HCT116 (cell line): ENCODE data around the gene TNNC2. TPM values are rescaled to one million over a fixed set of nuclear protein-coding genes. Genes with fewer than 3 reads are reported as not detected.
A peak's percentile ranks its signal among the peaks of the same experiment; 100 is the strongest.

Experiments
- ATAC-seq: fragments of 200-7000 bp; cut with Tn5 transposase; 2 replicates; pipeline ENCODE4 v1.9.1; 2020; ENCODE audit warnings: mild to moderate bottlenecking, moderate library complexity
- BruUV-seq: library from RNA; stranded (reverse); fragments of 400-500 nt; replicated peaks from 2 replicates; lab custom pipeline; 2021; lab: Mats Ljungman, UMichigan
- CTCF ChIA-PET: fragments of 300-600 bp; sonication (Branson Sonifier 250); formaldehyde crosslinking; loops from one replicate; lab custom pipeline; 2021; ENCODE audit warnings: antibody characterized with exemption; lab: Charles Lee
- POLR2A ChIA-PET: fragments of 300-600, 350-600 bp; sonication (Branson Sonifier 250); formaldehyde crosslinking; loops from one replicate; lab custom pipeline; 2021; ENCODE audit warnings: antibody characterized with exemption; lab: Charles Lee
- RAD21 ChIA-PET, 2 experiments: fragments of 300-600 bp; sonication (Branson Sonifier 250); formaldehyde crosslinking; loops; one replicate each; lab custom pipeline; 2023; ENCODE audit warnings: low total read pairs in 2 of 2; ENCODE audit not compliant: uncharacterized antibody in 2 of 2, unreplicated experiment in 2 of 2, low non-redundant PET in 1 of 2; lab: Charles Lee
- DNase-seq: peaks from one replicate; pipeline ENCODE4 v3.0.0-alpha.2; 2010; ENCODE audit warnings: low read depth, low spot score
- H2AFZ ChIP-seq: fragments of 200-600 bp; shearing (Covaris generic), sonication (generic); 2 replicates; pipeline ENCODE4 v1.6.1; 2017; ENCODE audit warnings: low read depth, mixed run types, mixed read lengths, antibody characterized with exemption, low read length; ENCODE audit not compliant: poor library complexity, severe bottlenecking
- H3K27ac ChIP-seq: 2 replicates; pipeline ENCODE4 v1.5.1; 2012; ENCODE audit warnings: low read depth, low read length
- H3K27me3 ChIP-seq: fragments of 200-600 bp; sonication (generic); 2 replicates; pipeline ENCODE4 v1.6.1; 2016; ENCODE audit warnings: mixed run types, low read length, mixed read lengths; ENCODE audit not compliant: insufficient read depth
- H3K36me3 ChIP-seq, 2 experiments: fragments of 200-500 bp in 1 of 2; fragments of 200-600 bp in 1 of 2; sonication (Bioruptor generic) in 1 of 2; sonication (generic) in 1 of 2; 2 replicates each; pipeline versions ENCODE4 v1.5.1 to v1.6.1; 2014 to 2016; ENCODE audit warnings: low read length in 2 of 2, inconsistent platforms in 1 of 2, mixed read lengths in 1 of 2, mixed run types in 1 of 2; ENCODE audit not compliant: insufficient read depth in 2 of 2, control insufficient read depth in 1 of 2
- H3K4me1 ChIP-seq, 2 experiments: fragments of 200-600 bp in 1 of 2; sonication (generic) in 1 of 2; 2 replicates each; pipeline versions ENCODE4 v1.5.1 to v1.6.1; 2012 to 2017; ENCODE audit warnings: low read length in 2 of 2, inconsistent platforms in 1 of 2, mild to moderate bottlenecking in 1 of 2, mixed read lengths in 1 of 2, mixed run types in 1 of 2, moderate library complexity in 1 of 2; ENCODE audit not compliant: insufficient read depth in 2 of 2, control insufficient read depth in 1 of 2
- H3K4me2 ChIP-seq: fragments of 200-600 bp; sonication (generic); 2 replicates; pipeline ENCODE4 v1.6.1; 2017; ENCODE audit warnings: mixed run types, low read length, mixed read lengths
- H3K4me3 ChIP-seq, 2 experiments: fragments of 200-600 bp in 1 of 2; sonication (generic) in 1 of 2; replicated peaks in 1 of 2; 2 replicates each; pipeline ENCODE4 v1.5.1; 2011 to 2016; ENCODE audit warnings: low read length in 2 of 2, control low read depth in 1 of 2, low read depth in 1 of 2, mild to moderate bottlenecking in 1 of 2, mixed read lengths in 1 of 2, mixed run types in 1 of 2
- H3K79me2 ChIP-seq: fragments of 200-600 bp; sonication (generic); 2 replicates; pipeline ENCODE4 v1.6.1; 2017; ENCODE audit warnings: mild to moderate bottlenecking, mixed run types, low read length, moderate library complexity, mixed read lengths; ENCODE audit not compliant: insufficient read depth
- H3K9ac ChIP-seq: fragments of 200-600 bp; sonication (generic); 2 replicates; pipeline ENCODE4 v1.6.1; 2016; ENCODE audit warnings: low read length, mixed read lengths
- H3K9me2 ChIP-seq: fragments of 200-600 bp; sonication (generic), shearing (Covaris generic); 2 replicates; pipeline ENCODE4 v1.6.1; 2017; ENCODE audit warnings: mixed run types, mild to moderate bottlenecking, moderate library complexity; ENCODE audit not compliant: insufficient read depth
- H3K9me3 ChIP-seq, 2 experiments: fragments of 200-500 bp in 1 of 2; fragments of 200-600 bp in 1 of 2; sonication (Bioruptor generic) in 1 of 2; sonication (generic) in 1 of 2; 2 replicates each; pipeline ENCODE4 v1.6.1; 2014 to 2017; ENCODE audit warnings: low read length in 2 of 2, mixed read lengths in 2 of 2, inconsistent platforms in 1 of 2, low read depth in 1 of 2, mild to moderate bottlenecking in 1 of 2, mixed run types in 1 of 2, moderate library complexity in 1 of 2; ENCODE audit not compliant: control insufficient read depth in 1 of 2, insufficient read depth in 1 of 2
- H4K20me1 ChIP-seq: fragments of 200-600 bp; sonication (generic), shearing (Covaris generic); 2 replicates; pipeline ENCODE4 v1.6.1; 2017; ENCODE audit warnings: mixed run types, mild to moderate bottlenecking, moderate library complexity; ENCODE audit not compliant: insufficient read depth
- ATF3 ChIP-seq: IDR thresholded peaks from 2 replicates; pipeline ENCODE4 v1.6.1; 2012
- CBX3 ChIP-seq: IDR thresholded peaks from 2 replicates; pipeline ENCODE4 v1.6.1; 2012; ENCODE audit warnings: low read depth
- CEBPB ChIP-seq: IDR thresholded peaks from 2 replicates; pipeline ENCODE4 v1.6.1; 2012; ENCODE audit warnings: low read depth
- EGR1 ChIP-seq: IDR thresholded peaks from 2 replicates; pipeline ENCODE4 v1.6.1; 2012; ENCODE audit warnings: low read depth
- ELF1 ChIP-seq: IDR thresholded peaks from 2 replicates; pipeline ENCODE4 v1.6.1; 2012; ENCODE audit warnings: low read depth, borderline replicate concordance
- EZH2 ChIP-seq: fragments of 200-600 bp; sonication (generic); IDR thresholded peaks from 2 replicates; pipeline ENCODE4 v1.6.1; 2017; ENCODE audit warnings: antibody characterized with exemption, mixed run types
- EZH2phosphoT487 ChIP-seq: fragments of 200-600 bp; IDR thresholded peaks from 2 replicates; pipeline ENCODE4 v1.6.1; 2018; ENCODE audit warnings: antibody characterized with exemption, borderline replicate concordance
- FOSL1 ChIP-seq: IDR thresholded peaks from 2 replicates; pipeline ENCODE4 v1.6.1; 2012; ENCODE audit warnings: low read depth
- JUND ChIP-seq: IDR thresholded peaks from 2 replicates; pipeline ENCODE4 v1.6.1; 2012
- POLR2A ChIP-seq: IDR thresholded peaks from 2 replicates; pipeline ENCODE4 v1.7.0; 2011; ENCODE audit warnings: borderline replicate concordance; ENCODE audit not compliant: insufficient read depth, insufficient read length; ENCODE audit errors: extremely low read depth
- POLR2AphosphoS5 ChIP-seq: IDR thresholded peaks from 2 replicates; pipeline ENCODE4 v1.6.1; 2011; ENCODE audit warnings: mild to moderate bottlenecking, low read depth, low read length, moderate library complexity
- RAD21 ChIP-seq: IDR thresholded peaks from 2 replicates; pipeline ENCODE4 v1.6.1; 2012; ENCODE audit warnings: low read depth, mild to moderate bottlenecking
- SP1 ChIP-seq: IDR thresholded peaks from 2 replicates; pipeline ENCODE4 v1.6.1; 2012; ENCODE audit warnings: low read depth
- SRF ChIP-seq: IDR thresholded peaks from 2 replicates; pipeline ENCODE4 v1.6.1; 2012; ENCODE audit warnings: low read depth
- YY1 ChIP-seq: IDR thresholded peaks from 2 replicates; pipeline ENCODE4 v1.6.1; 2011; ENCODE audit warnings: low read length, low read depth, moderate library complexity, mild to moderate bottlenecking; ENCODE audit not compliant: insufficient replicate concordance; ENCODE audit errors: extremely low read depth
- intact Hi-C: fragments of 100-400 bp; cut with micrococcal nuclease; formaldehyde crosslinking; loops from 2 replicates; pipeline ENCODE4 v1.10.0; 2022
- total RNA-seq: library from RNA; stranded (reverse); gene quantifications from one replicate; pipeline ENCODE4 v1.2.1, GENCODE V29; 2021; ENCODE audit not compliant: unreplicated experiment
- TF ChIP-seq, protein P1 (sequence below): IDR thresholded peaks from 2 replicates; pipeline ENCODE4 v1.6.1; 2011; ENCODE audit warnings: mild to moderate bottlenecking, low read length, moderate library complexity; ENCODE audit not compliant: insufficient replicate concordance; ENCODE audit errors: extremely low read depth
- TF ChIP-seq, protein P2 (sequence below): IDR thresholded peaks from 2 replicates; pipeline ENCODE4 v1.6.1; 2012
- TF ChIP-seq, protein P3 (sequence below): IDR thresholded peaks from 2 replicates; pipeline ENCODE4 v1.6.1; 2012; ENCODE audit warnings: low read depth

Gene TNNC2
- total RNA-seq, 1 experiment from 2014 or later = not detected

- BruUV-seq = no TSS peak
- TF ChIP-seq ELF1 (no peak), EZH2phosphoT487 (no peak), RAD21 (no peak), JUND (no peak), CBX3 (no peak), YY1 (no peak), POLR2AphosphoS5 (no peak), FOSL1 (no peak), POLR2A (no peak), CEBPB (no peak), EGR1 (no peak), EZH2 (no peak), SP1 (no peak), SRF (no peak), ATF3 (no peak)
- TF ChIP-seq, protein P1, sequence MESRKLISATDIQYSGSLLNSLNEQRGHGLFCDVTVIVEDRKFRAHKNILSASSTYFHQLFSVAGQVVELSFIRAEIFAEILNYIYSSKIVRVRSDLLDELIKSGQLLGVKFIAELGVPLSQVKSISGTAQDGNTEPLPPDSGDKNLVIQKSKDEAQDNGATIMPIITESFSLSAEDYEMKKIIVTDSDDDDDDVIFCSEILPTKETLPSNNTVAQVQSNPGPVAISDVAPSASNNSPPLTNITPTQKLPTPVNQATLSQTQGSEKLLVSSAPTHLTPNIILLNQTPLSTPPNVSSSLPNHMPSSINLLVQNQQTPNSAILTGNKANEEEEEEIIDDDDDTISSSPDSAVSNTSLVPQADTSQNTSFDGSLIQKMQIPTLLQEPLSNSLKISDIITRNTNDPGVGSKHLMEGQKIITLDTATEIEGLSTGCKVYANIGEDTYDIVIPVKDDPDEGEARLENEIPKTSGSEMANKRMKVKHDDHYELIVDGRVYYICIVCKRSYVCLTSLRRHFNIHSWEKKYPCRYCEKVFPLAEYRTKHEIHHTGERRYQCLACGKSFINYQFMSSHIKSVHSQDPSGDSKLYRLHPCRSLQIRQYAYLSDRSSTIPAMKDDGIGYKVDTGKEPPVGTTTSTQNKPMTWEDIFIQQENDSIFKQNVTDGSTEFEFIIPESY = no peak
- TF ChIP-seq, protein P2, sequence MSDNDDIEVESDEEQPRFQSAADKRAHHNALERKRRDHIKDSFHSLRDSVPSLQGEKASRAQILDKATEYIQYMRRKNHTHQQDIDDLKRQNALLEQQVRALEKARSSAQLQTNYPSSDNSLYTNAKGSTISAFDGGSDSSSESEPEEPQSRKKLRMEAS = no peak
- TF ChIP-seq, protein P3, sequence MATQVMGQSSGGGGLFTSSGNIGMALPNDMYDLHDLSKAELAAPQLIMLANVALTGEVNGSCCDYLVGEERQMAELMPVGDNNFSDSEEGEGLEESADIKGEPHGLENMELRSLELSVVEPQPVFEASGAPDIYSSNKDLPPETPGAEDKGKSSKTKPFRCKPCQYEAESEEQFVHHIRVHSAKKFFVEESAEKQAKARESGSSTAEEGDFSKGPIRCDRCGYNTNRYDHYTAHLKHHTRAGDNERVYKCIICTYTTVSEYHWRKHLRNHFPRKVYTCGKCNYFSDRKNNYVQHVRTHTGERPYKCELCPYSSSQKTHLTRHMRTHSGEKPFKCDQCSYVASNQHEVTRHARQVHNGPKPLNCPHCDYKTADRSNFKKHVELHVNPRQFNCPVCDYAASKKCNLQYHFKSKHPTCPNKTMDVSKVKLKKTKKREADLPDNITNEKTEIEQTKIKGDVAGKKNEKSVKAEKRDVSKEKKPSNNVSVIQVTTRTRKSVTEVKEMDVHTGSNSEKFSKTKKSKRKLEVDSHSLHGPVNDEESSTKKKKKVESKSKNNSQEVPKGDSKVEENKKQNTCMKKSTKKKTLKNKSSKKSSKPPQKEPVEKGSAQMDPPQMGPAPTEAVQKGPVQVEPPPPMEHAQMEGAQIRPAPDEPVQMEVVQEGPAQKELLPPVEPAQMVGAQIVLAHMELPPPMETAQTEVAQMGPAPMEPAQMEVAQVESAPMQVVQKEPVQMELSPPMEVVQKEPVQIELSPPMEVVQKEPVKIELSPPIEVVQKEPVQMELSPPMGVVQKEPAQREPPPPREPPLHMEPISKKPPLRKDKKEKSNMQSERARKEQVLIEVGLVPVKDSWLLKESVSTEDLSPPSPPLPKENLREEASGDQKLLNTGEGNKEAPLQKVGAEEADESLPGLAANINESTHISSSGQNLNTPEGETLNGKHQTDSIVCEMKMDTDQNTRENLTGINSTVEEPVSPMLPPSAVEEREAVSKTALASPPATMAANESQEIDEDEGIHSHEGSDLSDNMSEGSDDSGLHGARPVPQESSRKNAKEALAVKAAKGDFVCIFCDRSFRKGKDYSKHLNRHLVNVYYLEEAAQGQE = no peak
- TF ChIP-seq, all 23 proteins: peak for 0
- ChIA-PET POLR2A (interaction anchor here (1.3 kb wide), 1 partner anchor 9 kb away, joined by 4 read pairs; the partner anchor contains the start of gene TNNC2), RAD21 (no interaction called here), CTCF (interaction anchor here (0.9 kb wide), 1 partner anchor 153 kb away, joined by 5 read pairs; no protein-coding TSS in a partner anchor)
- H3K27ac ChIP-seq = peak overlapping the region; percentile 28; the same call in 1 of the 2 replicates
- H2AFZ ChIP-seq = no peak overlapping the region
- DNase-seq (no peak), ATAC-seq (no peak)
- H3K9me3 ChIP-seq = no peaks in the 10 kb centered on the region
- no peaks in the 10 kb centered on the region for H3K27me3 ChIP-seq
- intact Hi-C loops = no loop called here
- peaks cover 16 to 41% of the 10 kb centered on the region in 2 experiments for H3K36me3 ChIP-seq
- no peaks in the 10 kb centered on the region for H3K9me2 ChIP-seq
- peaks cover 17 to 34% of the 10 kb centered on the region in 2 experiments; a peak in 3 of 4 replicates for H3K4me1 ChIP-seq
- no peak overlapping the region for H3K9ac ChIP-seq
- no peaks in the 10 kb centered on the region for H4K20me1 ChIP-seq
- H3K4me3 ChIP-seq = no peak overlapping the region
- H3K4me2 ChIP-seq = no peak overlapping the region
- peaks cover 34% of the 10 kb centered on the region for H3K79me2 ChIP-seq
Measured at GRCh38 chr20:45816951-45817350, 10.2 kb downstream of the TNNC2 start.
